Retinal pigment epithelial cell (primary cell): ENCODE measurements around the gene KRTAP20-1.

Experiments used
- DNase-seq: peaks from one replicate; pipeline ENCODE4 v3.0.0-alpha.2; 2010; ENCODE audit warnings: low read depth
- H3K4me3 ChIP-seq: 2 replicates; pipeline ENCODE4 v1.5.1; 2011; ENCODE audit warnings: mild to moderate bottlenecking, low read length, control low read depth, moderate library complexity
- TF ChIP-seq, protein P1 (sequence below): conservative IDR thresholded peaks from 2 replicates; pipeline ENCODE4 v1.5.1; 2011; ENCODE audit warnings: low read depth, low read length, control low read depth, inconsistent platforms

The KRTAP20-1 gene

DNA sequence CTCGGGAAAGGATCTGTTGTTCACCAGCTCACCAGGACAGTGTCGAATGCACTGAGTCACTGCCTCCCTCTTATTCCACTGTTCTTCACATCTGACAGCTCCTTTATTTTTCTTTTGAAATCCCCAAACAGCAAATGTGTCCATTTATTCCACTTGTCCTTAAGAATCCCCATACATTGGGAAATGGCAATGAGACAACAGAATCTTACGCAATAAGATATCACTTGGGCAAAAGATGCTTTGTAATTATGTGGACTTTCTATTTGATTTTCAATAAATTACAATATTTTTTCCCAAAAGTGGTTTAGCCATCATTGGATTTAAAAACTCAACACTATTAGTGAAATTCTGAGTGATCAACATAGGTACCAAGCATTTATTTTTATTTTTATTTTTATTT, 22.5 kb downstream of the KRTAP20-1 start:
- DNase-seq, result no peak
- TF ChIP-seq, protein P1, sequence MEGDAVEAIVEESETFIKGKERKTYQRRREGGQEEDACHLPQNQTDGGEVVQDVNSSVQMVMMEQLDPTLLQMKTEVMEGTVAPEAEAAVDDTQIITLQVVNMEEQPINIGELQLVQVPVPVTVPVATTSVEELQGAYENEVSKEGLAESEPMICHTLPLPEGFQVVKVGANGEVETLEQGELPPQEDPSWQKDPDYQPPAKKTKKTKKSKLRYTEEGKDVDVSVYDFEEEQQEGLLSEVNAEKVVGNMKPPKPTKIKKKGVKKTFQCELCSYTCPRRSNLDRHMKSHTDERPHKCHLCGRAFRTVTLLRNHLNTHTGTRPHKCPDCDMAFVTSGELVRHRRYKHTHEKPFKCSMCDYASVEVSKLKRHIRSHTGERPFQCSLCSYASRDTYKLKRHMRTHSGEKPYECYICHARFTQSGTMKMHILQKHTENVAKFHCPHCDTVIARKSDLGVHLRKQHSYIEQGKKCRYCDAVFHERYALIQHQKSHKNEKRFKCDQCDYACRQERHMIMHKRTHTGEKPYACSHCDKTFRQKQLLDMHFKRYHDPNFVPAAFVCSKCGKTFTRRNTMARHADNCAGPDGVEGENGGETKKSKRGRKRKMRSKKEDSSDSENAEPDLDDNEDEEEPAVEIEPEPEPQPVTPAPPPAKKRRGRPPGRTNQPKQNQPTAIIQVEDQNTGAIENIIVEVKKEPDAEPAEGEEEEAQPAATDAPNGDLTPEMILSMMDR, result no peak
- no peak overlapping the region for H3K4me3 ChIP-seq

DNA sequence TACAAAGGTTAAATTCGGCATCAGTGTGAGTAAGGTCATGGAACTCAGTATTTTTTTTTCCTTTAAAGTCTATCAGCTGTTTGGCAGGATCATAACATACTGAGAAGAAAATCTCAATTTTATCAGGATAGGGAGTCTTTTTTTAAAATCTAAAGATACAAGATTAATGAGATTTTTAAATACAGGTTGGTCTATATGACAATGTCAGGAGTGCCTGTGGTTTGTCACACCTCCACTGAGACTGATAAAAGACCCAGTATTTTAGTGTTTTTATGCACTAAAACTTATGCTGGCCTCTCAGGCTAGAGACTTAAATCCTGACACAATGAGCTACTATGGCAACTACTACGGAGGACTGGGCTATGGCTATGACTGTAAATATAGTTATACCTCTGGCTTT, 26.3 kb downstream of the KRTAP20-1 start, which contains the start of gene KRTAP20-3:
Gene KRTAP20-3, plus strand, starts transcription at position 301 of the 400 bp plus-strand sequence.
- no peak for DNase-seq
- TF ChIP-seq, protein P1, result no peak
- H3K4me3 ChIP-seq, result no peak within 1 kb of the TSS

DNA sequence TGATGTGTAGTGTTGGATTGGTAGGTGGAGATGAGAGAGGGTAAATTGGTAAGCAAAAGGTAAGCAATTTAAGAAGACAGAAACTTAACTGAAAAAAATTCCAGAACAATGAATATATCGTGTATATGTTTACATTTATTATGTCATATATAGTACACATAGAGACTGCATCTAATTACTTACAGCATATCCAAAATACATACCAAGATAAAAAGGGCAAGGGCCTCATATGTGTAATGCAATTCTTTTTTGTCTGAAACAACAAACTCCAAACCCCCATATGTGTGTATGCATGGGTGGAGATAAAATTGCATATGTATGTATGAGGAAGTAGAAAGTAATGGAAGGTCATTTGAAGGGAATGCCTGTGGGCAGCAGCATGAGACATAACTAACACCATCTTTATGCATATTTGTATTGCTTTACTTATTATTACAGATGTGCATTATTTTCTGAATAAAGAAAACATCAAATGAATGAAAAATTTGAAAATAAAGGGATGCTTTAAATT, 30.7 kb downstream of the KRTAP20-1 start:
- DNase-seq, result no peak
- TF ChIP-seq, protein P1, result no peak
- no peak overlapping the region for H3K4me3 ChIP-seq

DNA sequence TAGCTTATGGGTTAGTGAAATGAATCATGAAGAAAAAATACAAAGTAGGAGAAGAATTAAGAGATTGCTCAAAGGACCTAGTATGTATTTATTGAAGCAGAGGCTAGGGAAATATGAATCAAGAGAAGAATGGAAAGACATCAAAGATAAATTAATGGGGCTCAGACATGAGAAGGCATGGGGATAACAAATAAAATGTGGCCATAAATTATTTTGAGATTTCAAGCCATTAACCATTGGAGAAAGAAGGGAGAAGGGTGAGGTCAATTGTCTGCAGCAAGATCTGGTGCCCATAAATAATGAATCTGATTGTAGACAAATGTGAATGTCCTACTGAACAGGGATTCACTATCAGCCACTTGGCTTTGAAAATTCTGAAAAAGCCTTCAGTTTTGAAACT, 36.7 kb downstream of the KRTAP20-1 start:
- no peak overlapping the region for H3K4me3 ChIP-seq
- DNase-seq, result no peak
- TF ChIP-seq, protein P1, result no peak
